ENCODE data around the gene GFRA1.

Gene GFRA1

GRCh38 chr10:116071453-116072148 is 201.4 kb downstream of the GFRA1 start:
- Histone ChIP-seq H3K9me3 (ENCODE audit: insufficient read depth, low read length) (no peaks in the 10 kb centered on the region), H2AFZ (ENCODE audit: low read depth, low read length, severe bottlenecking) (no peak overlapping the region)
- TF ChIP-seq CTCF (IDR thresholded peaks at IDR 0.05; ENCODE audit: insufficient read depth, low read length, poor library complexity, severe bottlenecking) = no peak
- no peak for TF ChIP-seq EZH2phosphoT487 (conservative IDR thresholded peaks at IDR 0.05; ENCODE audit: low read length)

GRCh38 chr10:116070743-116071320 is 202.2 kb downstream of the GFRA1 start:
- H3K4me2 ChIP-seq (ENCODE audit: low read depth, low read length, poor library complexity, severe bottlenecking) = no peak overlapping the region
- no peaks in the 10 kb centered on the region for H3K79me2 ChIP-seq (ENCODE audit: insufficient read depth, low read length)
- H4K20me1 ChIP-seq (ENCODE audit: low read depth, low read length) = no peaks in the 10 kb centered on the region
- no peaks in the 10 kb centered on the region for H3K36me3 ChIP-seq (ENCODE audit: low read length)
- H2AFZ ChIP-seq (ENCODE audit: low read depth, low read length, severe bottlenecking) = no peak overlapping the region
- no peak overlapping the region for H3K4me3 ChIP-seq (ENCODE audit: insufficient read depth, low read length, poor library complexity, severe bottlenecking)
- H3K27me3 ChIP-seq (ENCODE audit: low read length) = no peaks in the 10 kb centered on the region
- H3K9me2 ChIP-seq (replicated peaks; ENCODE audit: insufficient read depth, low read length) = no peaks in the 10 kb centered on the region
- no peak for TF ChIP-seq CTCF (IDR thresholded peaks at IDR 0.05; ENCODE audit: insufficient read depth, low read length, poor library complexity, severe bottlenecking)
- no peak for TF ChIP-seq EZH2phosphoT487 (conservative IDR thresholded peaks at IDR 0.05; ENCODE audit: low read length)
- H3F3A ChIP-seq (ENCODE audit: insufficient read depth) = no peaks in the 10 kb centered on the region
- H3K27ac ChIP-seq (ENCODE audit: low read depth, low read length) = no peak overlapping the region
- H3K9me3 ChIP-seq (ENCODE audit: insufficient read depth, low read length) = no peaks in the 10 kb centered on the region
- H3K9ac ChIP-seq (ENCODE audit: low read length) = no peak overlapping the region

More at GRCh38 chr10:116071453-116072148, 201.4 kb downstream of the GFRA1 start:
- no peak overlapping the region for H3K4me3 ChIP-seq (ENCODE audit: insufficient read depth, low read length, poor library complexity, severe bottlenecking)
- H3F3A ChIP-seq (ENCODE audit: insufficient read depth) = no peaks in the 10 kb centered on the region
- H3K27me3 ChIP-seq (ENCODE audit: low read length) = no peaks in the 10 kb centered on the region
- no peak overlapping the region for H3K9ac ChIP-seq (ENCODE audit: low read length)
- H3K4me2 ChIP-seq (ENCODE audit: low read depth, low read length, poor library complexity, severe bottlenecking) = no peak overlapping the region
- H3K36me3 ChIP-seq (ENCODE audit: low read length) = no peaks in the 10 kb centered on the region
- no peaks in the 10 kb centered on the region for H3K9me2 ChIP-seq (replicated peaks; ENCODE audit: insufficient read depth, low read length)
- no peaks in the 10 kb centered on the region for H4K20me1 ChIP-seq (ENCODE audit: low read depth, low read length)
- no peak overlapping the region for H3K27ac ChIP-seq (ENCODE audit: low read depth, low read length)
- H3K79me2 ChIP-seq (ENCODE audit: insufficient read depth, low read length) = no peaks in the 10 kb centered on the region

- Histone ChIP-seq H3K9ac (ENCODE audit: low read length) (no peak overlapping the region), H3F3A (ENCODE audit: insufficient read depth) (no peaks in the 10 kb centered on the region), H3K4me2 (ENCODE audit: low read depth, low read length, poor library complexity, severe bottlenecking) (no peak overlapping the region), H3K9me2 (replicated peaks; ENCODE audit: insufficient read depth, low read length) (no peaks in the 10 kb centered on the region), H3K9me3 (ENCODE audit: insufficient read depth, low read length) (no peaks in the 10 kb centered on the region), H3K27me3 (ENCODE audit: low read length) (no peaks in the 10 kb centered on the region), H3K36me3 (ENCODE audit: low read length) (no peaks in the 10 kb centered on the region), H2AFZ (ENCODE audit: low read depth, low read length, severe bottlenecking) (no peak overlapping the region), H4K20me1 (ENCODE audit: low read depth, low read length) (no peaks in the 10 kb centered on the region), H3K4me3 (ENCODE audit: insufficient read depth, low read length, poor library complexity, severe bottlenecking) (no peak overlapping the region), H3K27ac (ENCODE audit: low read depth, low read length) (no peak overlapping the region), H3K79me2 (ENCODE audit: insufficient read depth, low read length) (no peaks in the 10 kb centered on the region)
- no peak for TF ChIP-seq CTCF (IDR thresholded peaks at IDR 0.05; ENCODE audit: insufficient read depth, low read length, poor library complexity, severe bottlenecking)
Measured at GRCh38 chr10:116069856-116070255, 203.2 kb downstream of the GFRA1 start.
